ENCODE results near the gene ROBO3. TPM values are rescaled to one million over a fixed set of nuclear protein-coding genes. Genes with fewer than 3 reads are reported as not detected.

The ROBO3 gene
- total and polyA plus RNA-seq, 2 of the 8 experiments (the other 6 are each of a cell fraction or from before 2014, with no cell fraction given) = 12.1 to 24.6 TPM

DNA sequence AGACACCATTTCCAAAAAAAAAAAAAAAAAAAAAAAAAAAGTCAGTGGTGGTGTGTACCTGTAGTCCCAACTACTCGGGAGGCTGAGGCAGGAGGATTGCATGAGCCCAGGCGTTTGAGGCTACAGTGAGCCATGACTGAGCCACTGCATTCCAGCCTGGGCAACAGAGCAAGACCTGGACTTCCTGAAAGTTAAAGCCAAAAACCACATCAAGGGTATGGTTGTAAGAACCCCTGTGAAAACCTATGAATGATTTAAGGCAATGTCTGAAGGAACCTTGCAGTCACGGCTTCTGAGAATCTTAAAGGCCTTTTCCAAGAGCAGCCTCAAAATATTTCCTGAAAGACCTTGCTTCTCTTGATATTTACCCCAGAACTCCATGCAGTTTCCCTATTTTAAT is 34.5 kb upstream of the ROBO3 start:
- Histone ChIP-seq H3K36me3 (ENCODE audit: control insufficient read depth in 2 of 4, insufficient read depth in 4 of 4, low read length in 3 of 4) (no peaks in the 10 kb centered on the region), H2AK5ac (ENCODE audit: low read depth, low read length) (no peak overlapping the region), H4K5ac (ENCODE audit: insufficient read length, low read depth, low read length) (no peak overlapping the region), H3K56ac (replicated peaks; ENCODE audit: insufficient read length, low read depth, low read length) (no peak overlapping the region), H3K9ac (replicated peaks in 1 of 4; ENCODE audit: extremely low read depth in 1 of 4, low read depth in 3 of 4, low read length in 3 of 4) (no peak overlapping the region), H3K79me1 (ENCODE audit: low read depth, low read length) (no peaks in the 10 kb centered on the region), H2BK5ac (ENCODE audit: low read depth, low read length) (no peak overlapping the region), H3K23me2 (ENCODE audit: low read depth, low read length) (no peaks in the 10 kb centered on the region), H3K4me2 (ENCODE audit: insufficient read depth in 1 of 2, low read depth in 2 of 2, low read length in 2 of 2) (no peak overlapping the region), H3K79me2 (ENCODE audit: control insufficient read depth in 1 of 2, insufficient read depth in 2 of 2, low read length in 2 of 2) (no peaks in the 10 kb centered on the region), H3K27me3 (replicated peaks in 1 of 4; ENCODE audit: control insufficient read depth in 3 of 4, extremely low read depth in 1 of 4, insufficient read depth in 3 of 4, low read length in 3 of 4) (peaks cover 0 to under 1% (median 0%) of the 10 kb centered on the region in 4 experiments; a peak in 1 of 7 replicates), H2AFZ (ENCODE audit: low read length) (no peak overlapping the region), H4K8ac (ENCODE audit: extremely low read depth, insufficient read depth, low read length) (no peak overlapping the region), H3K4me1 (replicated peaks in 1 of 4; ENCODE audit: control insufficient read depth in 3 of 4, insufficient read depth in 4 of 4, low read length in 3 of 4) (no peaks in the 10 kb centered on the region; a peak in 1 of 7 replicates), H3K18ac (ENCODE audit: extremely low read depth, low read length) (no peak overlapping the region), H2BK120ac (replicated peaks; ENCODE audit: low read depth, low read length) (no peak overlapping the region), H3K27ac (ENCODE audit: low read depth, low read length) (no peak overlapping the region), H3K14ac (ENCODE audit: insufficient read length) (no peak overlapping the region), H3K4me3 (ENCODE audit: extremely low read depth in 1 of 4, insufficient read depth in 2 of 4, low read depth in 3 of 4, low read length in 4 of 4) (no peak overlapping the region; a peak in 1 of 8 replicates), H4K20me1 (replicated peaks in 1 of 2; ENCODE audit: control insufficient read depth in 1 of 2, insufficient read depth in 2 of 2, low read length in 2 of 2) (no peaks in the 10 kb centered on the region), H4K91ac (replicated peaks; ENCODE audit: insufficient read length, low read length) (no peak overlapping the region), H2BK15ac (ENCODE audit: low read length) (no peak overlapping the region), H2BK20ac (ENCODE audit: low read length) (no peak overlapping the region), H2BK12ac (ENCODE audit: low read depth, low read length) (no peak overlapping the region), H3K9me3 (ENCODE audit: insufficient read depth in 2 of 2, low read depth in 1 of 2, low read length in 1 of 2) (no peaks in the 10 kb centered on the region), H3K23ac (ENCODE audit: insufficient read length) (no peak overlapping the region), H3K4ac (replicated peaks; ENCODE audit: insufficient read length, low read depth, low read length) (no peak overlapping the region)
- DNase-seq (ENCODE audit: low read depth in 1 of 2, low spot score in 2 of 2) (no peak), FAIRE-seq (no peak)
- ChIA-PET CTCF (ENCODE audit: partially characterized antibody) (interaction anchor here (0.7 to 3.3 kb wide), 4 partner anchors 18 to 520 kb away, joined by 3 to 11 read pairs (median 4); no protein-coding TSS in a partner anchor), POLR2A (ENCODE audit: partially characterized antibody) (interaction anchor here (1.7 kb wide), 1 partner anchor 32 kb away, joined by 4 read pairs; no protein-coding TSS in a partner anchor)
- WGBS, 2 experiments (ENCODE audit: extremely low coverage in 1 of 2, insufficient coverage in 1 of 2, insufficient read length in 1 of 2, insufficient replicate concordance in 2 of 2, low coverage in 1 of 2, low lambda C conversion rate in 2 of 2, missing lambda C conversion rate in 1 of 2) = 98% methylated on average over 3 of the region's 3 CpGs; no CpG with 5 or more reads in 1 of the 2 experiments
- TF ChIP-seq GTF2F1 (IDR thresholded peaks at IDR 0.05; ENCODE audit: borderline replicate concordance, low read depth, low read length) (no peak), CEBPB (IDR thresholded peaks at IDR 0.05; ENCODE audit: low read depth, low read length) (no peak), NANOG (IDR thresholded peaks at IDR 0.05; ENCODE audit: insufficient read depth, low read depth, low read length, poor library complexity, severe bottlenecking) (no peak), HDAC6 (IDR thresholded peaks at IDR 0.05; ENCODE audit: low read depth, low read length) (no peak), SUZ12 (IDR thresholded peaks at IDR 0.05; ENCODE audit: low read length) (no peak), SIN3A (conservative IDR thresholded peaks at IDR 0.05 in 1 of 2, IDR thresholded peaks at IDR 0.05 in 1 of 2; ENCODE audit: low read depth in 1 of 2, low read length in 2 of 2) (no peak), FOSL1 (IDR thresholded peaks at IDR 0.05; ENCODE audit: insufficient read depth, low read depth, low read length) (no peak)

All from H1 (cell line).